HCT116 (cell line): ENCODE results near the gene KRTAP29-1. TPM values are rescaled to one million over a fixed set of nuclear protein-coding genes. Genes with fewer than 3 reads are reported as not detected.

ENCODE experiments used
- ATAC-seq: fragments of 200-7000 bp; cut with Tn5 transposase; 2 replicates; pipeline ENCODE4 v1.9.1; 2020; ENCODE audit warnings: mild to moderate bottlenecking, moderate library complexity
- BruUV-seq: library from RNA; stranded (reverse); fragments of 400-500 nt; replicated peaks from 2 replicates; lab custom pipeline; 2021; lab: Mats Ljungman, UMichigan
- CTCF ChIA-PET: fragments of 300-600 bp; sonication (Branson Sonifier 250); formaldehyde crosslinking; loops from one replicate; lab custom pipeline; 2021; ENCODE audit warnings: antibody characterized with exemption; lab: Charles Lee
- POLR2A ChIA-PET: fragments of 300-600, 350-600 bp; sonication (Branson Sonifier 250); formaldehyde crosslinking; loops from one replicate; lab custom pipeline; 2021; ENCODE audit warnings: antibody characterized with exemption; lab: Charles Lee
- RAD21 ChIA-PET, 2 experiments: fragments of 300-600 bp; sonication (Branson Sonifier 250); formaldehyde crosslinking; loops; one replicate each; lab custom pipeline; 2023; ENCODE audit warnings: low total read pairs in 2 of 2; ENCODE audit not compliant: uncharacterized antibody in 2 of 2, unreplicated experiment in 2 of 2, low non-redundant PET in 1 of 2; lab: Charles Lee
- DNase-seq: peaks from one replicate; pipeline ENCODE4 v3.0.0-alpha.2; 2010; ENCODE audit warnings: low read depth, low spot score
- H2AFZ ChIP-seq: fragments of 200-600 bp; shearing (Covaris generic), sonication (generic); 2 replicates; pipeline ENCODE4 v1.6.1; 2017; ENCODE audit warnings: low read depth, mixed run types, mixed read lengths, antibody characterized with exemption, low read length; ENCODE audit not compliant: poor library complexity, severe bottlenecking
- H3K27ac ChIP-seq: 2 replicates; pipeline ENCODE4 v1.5.1; 2012; ENCODE audit warnings: low read depth, low read length
- H3K27me3 ChIP-seq: fragments of 200-600 bp; sonication (generic); 2 replicates; pipeline ENCODE4 v1.6.1; 2016; ENCODE audit warnings: mixed run types, low read length, mixed read lengths; ENCODE audit not compliant: insufficient read depth
- H3K36me3 ChIP-seq, 2 experiments: fragments of 200-500 bp in 1 of 2; fragments of 200-600 bp in 1 of 2; sonication (Bioruptor generic) in 1 of 2; sonication (generic) in 1 of 2; 2 replicates each; pipeline versions ENCODE4 v1.5.1 to v1.6.1; 2014 to 2016; ENCODE audit warnings: low read length in 2 of 2, inconsistent platforms in 1 of 2, mixed read lengths in 1 of 2, mixed run types in 1 of 2; ENCODE audit not compliant: insufficient read depth in 2 of 2, control insufficient read depth in 1 of 2
- H3K4me1 ChIP-seq, 2 experiments: fragments of 200-600 bp in 1 of 2; sonication (generic) in 1 of 2; 2 replicates each; pipeline versions ENCODE4 v1.5.1 to v1.6.1; 2012 to 2017; ENCODE audit warnings: low read length in 2 of 2, inconsistent platforms in 1 of 2, mild to moderate bottlenecking in 1 of 2, mixed read lengths in 1 of 2, mixed run types in 1 of 2, moderate library complexity in 1 of 2; ENCODE audit not compliant: insufficient read depth in 2 of 2, control insufficient read depth in 1 of 2
- H3K4me2 ChIP-seq: fragments of 200-600 bp; sonication (generic); 2 replicates; pipeline ENCODE4 v1.6.1; 2017; ENCODE audit warnings: mixed run types, low read length, mixed read lengths
- H3K4me3 ChIP-seq, 2 experiments: fragments of 200-600 bp in 1 of 2; sonication (generic) in 1 of 2; replicated peaks in 1 of 2; 2 replicates each; pipeline ENCODE4 v1.5.1; 2011 to 2016; ENCODE audit warnings: low read length in 2 of 2, control low read depth in 1 of 2, low read depth in 1 of 2, mild to moderate bottlenecking in 1 of 2, mixed read lengths in 1 of 2, mixed run types in 1 of 2
- H3K79me2 ChIP-seq: fragments of 200-600 bp; sonication (generic); 2 replicates; pipeline ENCODE4 v1.6.1; 2017; ENCODE audit warnings: mild to moderate bottlenecking, mixed run types, low read length, moderate library complexity, mixed read lengths; ENCODE audit not compliant: insufficient read depth
- H3K9ac ChIP-seq: fragments of 200-600 bp; sonication (generic); 2 replicates; pipeline ENCODE4 v1.6.1; 2016; ENCODE audit warnings: low read length, mixed read lengths
- H3K9me2 ChIP-seq: fragments of 200-600 bp; sonication (generic), shearing (Covaris generic); 2 replicates; pipeline ENCODE4 v1.6.1; 2017; ENCODE audit warnings: mixed run types, mild to moderate bottlenecking, moderate library complexity; ENCODE audit not compliant: insufficient read depth
- H3K9me3 ChIP-seq, 2 experiments: fragments of 200-500 bp in 1 of 2; fragments of 200-600 bp in 1 of 2; sonication (Bioruptor generic) in 1 of 2; sonication (generic) in 1 of 2; 2 replicates each; pipeline ENCODE4 v1.6.1; 2014 to 2017; ENCODE audit warnings: low read length in 2 of 2, mixed read lengths in 2 of 2, inconsistent platforms in 1 of 2, low read depth in 1 of 2, mild to moderate bottlenecking in 1 of 2, mixed run types in 1 of 2, moderate library complexity in 1 of 2; ENCODE audit not compliant: control insufficient read depth in 1 of 2, insufficient read depth in 1 of 2
- H4K20me1 ChIP-seq: fragments of 200-600 bp; sonication (generic), shearing (Covaris generic); 2 replicates; pipeline ENCODE4 v1.6.1; 2017; ENCODE audit warnings: mixed run types, mild to moderate bottlenecking, moderate library complexity; ENCODE audit not compliant: insufficient read depth
- EGR1 ChIP-seq: IDR thresholded peaks from 2 replicates; pipeline ENCODE4 v1.6.1; 2012; ENCODE audit warnings: low read depth
- EZH2phosphoT487 ChIP-seq: fragments of 200-600 bp; IDR thresholded peaks from 2 replicates; pipeline ENCODE4 v1.6.1; 2018; ENCODE audit warnings: antibody characterized with exemption, borderline replicate concordance
- POLR2AphosphoS5 ChIP-seq: IDR thresholded peaks from 2 replicates; pipeline ENCODE4 v1.6.1; 2011; ENCODE audit warnings: mild to moderate bottlenecking, low read depth, low read length, moderate library complexity
- SP1 ChIP-seq: IDR thresholded peaks from 2 replicates; pipeline ENCODE4 v1.6.1; 2012; ENCODE audit warnings: low read depth
- SRF ChIP-seq: IDR thresholded peaks from 2 replicates; pipeline ENCODE4 v1.6.1; 2012; ENCODE audit warnings: low read depth
- intact Hi-C: fragments of 100-400 bp; cut with micrococcal nuclease; formaldehyde crosslinking; loops from 2 replicates; pipeline ENCODE4 v1.10.0; 2022
- total RNA-seq: library from RNA; stranded (reverse); gene quantifications from one replicate; pipeline ENCODE4 v1.2.1, GENCODE V29; 2021; ENCODE audit not compliant: unreplicated experiment
- TF ChIP-seq, protein P1 (sequence below): IDR thresholded peaks from 2 replicates; pipeline ENCODE4 v1.6.1; 2012; ENCODE audit warnings: low read depth

The KRTAP29-1 gene
- total RNA-seq, 1 experiment from 2014 or later = 0.22 TPM

DNA sequence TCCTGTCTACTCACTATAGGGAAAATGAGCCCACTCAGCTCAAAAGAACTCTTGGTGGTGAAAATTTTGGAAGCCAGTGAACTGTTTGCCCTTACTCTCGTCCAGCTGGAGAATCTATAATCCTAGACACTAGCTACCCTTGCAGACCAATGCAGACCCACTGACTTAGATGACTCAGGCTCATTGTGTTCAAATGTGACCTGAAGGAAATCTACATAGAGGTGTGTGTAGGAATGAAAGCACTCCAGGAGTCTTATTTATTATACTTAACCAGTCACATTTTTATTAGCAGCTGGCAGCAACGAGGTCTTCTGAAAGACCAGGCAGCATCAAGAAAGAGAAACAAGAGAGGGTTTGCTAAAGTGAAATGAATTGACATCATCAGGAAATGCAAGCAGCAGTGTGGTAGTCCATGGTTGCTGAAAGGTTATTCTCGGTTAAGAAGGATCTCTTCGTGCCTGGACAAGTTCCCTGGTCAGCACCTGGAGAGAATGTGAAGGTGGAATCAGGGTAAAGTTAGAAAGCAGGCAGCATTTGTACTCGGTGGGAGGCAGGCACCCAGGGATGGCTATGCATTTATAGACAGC, 1.4 kb downstream of the KRTAP29-1 start:
- ChIA-PET POLR2A (no interaction called here), RAD21 (no interaction called here), CTCF (no interaction called here)
- Histone ChIP-seq H3K9me3 (peaks cover 0 to 14% of the 10 kb centered on the region in 2 experiments; a peak in 1 of 4 replicates), H3K27ac (no peak overlapping the region), H2AFZ (no peak overlapping the region), H3K79me2 (no peaks in the 10 kb centered on the region), H4K20me1 (no peaks in the 10 kb centered on the region), H3K36me3 (no peaks in the 10 kb centered on the region), H3K9ac (no peak overlapping the region), H3K4me1 (no peaks in the 10 kb centered on the region), H3K4me2 (no peak overlapping the region), H3K9me2 (no peaks in the 10 kb centered on the region), H3K27me3 (no peaks in the 10 kb centered on the region), H3K4me3 (no peak overlapping the region)
- TF ChIP-seq EGR1 (no peak), SP1 (no peak), EZH2phosphoT487 (no peak), SRF (no peak), POLR2AphosphoS5 (no peak)
- TF ChIP-seq, protein P1, sequence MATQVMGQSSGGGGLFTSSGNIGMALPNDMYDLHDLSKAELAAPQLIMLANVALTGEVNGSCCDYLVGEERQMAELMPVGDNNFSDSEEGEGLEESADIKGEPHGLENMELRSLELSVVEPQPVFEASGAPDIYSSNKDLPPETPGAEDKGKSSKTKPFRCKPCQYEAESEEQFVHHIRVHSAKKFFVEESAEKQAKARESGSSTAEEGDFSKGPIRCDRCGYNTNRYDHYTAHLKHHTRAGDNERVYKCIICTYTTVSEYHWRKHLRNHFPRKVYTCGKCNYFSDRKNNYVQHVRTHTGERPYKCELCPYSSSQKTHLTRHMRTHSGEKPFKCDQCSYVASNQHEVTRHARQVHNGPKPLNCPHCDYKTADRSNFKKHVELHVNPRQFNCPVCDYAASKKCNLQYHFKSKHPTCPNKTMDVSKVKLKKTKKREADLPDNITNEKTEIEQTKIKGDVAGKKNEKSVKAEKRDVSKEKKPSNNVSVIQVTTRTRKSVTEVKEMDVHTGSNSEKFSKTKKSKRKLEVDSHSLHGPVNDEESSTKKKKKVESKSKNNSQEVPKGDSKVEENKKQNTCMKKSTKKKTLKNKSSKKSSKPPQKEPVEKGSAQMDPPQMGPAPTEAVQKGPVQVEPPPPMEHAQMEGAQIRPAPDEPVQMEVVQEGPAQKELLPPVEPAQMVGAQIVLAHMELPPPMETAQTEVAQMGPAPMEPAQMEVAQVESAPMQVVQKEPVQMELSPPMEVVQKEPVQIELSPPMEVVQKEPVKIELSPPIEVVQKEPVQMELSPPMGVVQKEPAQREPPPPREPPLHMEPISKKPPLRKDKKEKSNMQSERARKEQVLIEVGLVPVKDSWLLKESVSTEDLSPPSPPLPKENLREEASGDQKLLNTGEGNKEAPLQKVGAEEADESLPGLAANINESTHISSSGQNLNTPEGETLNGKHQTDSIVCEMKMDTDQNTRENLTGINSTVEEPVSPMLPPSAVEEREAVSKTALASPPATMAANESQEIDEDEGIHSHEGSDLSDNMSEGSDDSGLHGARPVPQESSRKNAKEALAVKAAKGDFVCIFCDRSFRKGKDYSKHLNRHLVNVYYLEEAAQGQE = no peak
- no peak for DNase-seq
- intact Hi-C loops = no loop called here
- ATAC-seq = no peak
- no TSS peak for BruUV-seq
